ENCODE data around the gene CITED2.

CITED2 gene

DNA sequence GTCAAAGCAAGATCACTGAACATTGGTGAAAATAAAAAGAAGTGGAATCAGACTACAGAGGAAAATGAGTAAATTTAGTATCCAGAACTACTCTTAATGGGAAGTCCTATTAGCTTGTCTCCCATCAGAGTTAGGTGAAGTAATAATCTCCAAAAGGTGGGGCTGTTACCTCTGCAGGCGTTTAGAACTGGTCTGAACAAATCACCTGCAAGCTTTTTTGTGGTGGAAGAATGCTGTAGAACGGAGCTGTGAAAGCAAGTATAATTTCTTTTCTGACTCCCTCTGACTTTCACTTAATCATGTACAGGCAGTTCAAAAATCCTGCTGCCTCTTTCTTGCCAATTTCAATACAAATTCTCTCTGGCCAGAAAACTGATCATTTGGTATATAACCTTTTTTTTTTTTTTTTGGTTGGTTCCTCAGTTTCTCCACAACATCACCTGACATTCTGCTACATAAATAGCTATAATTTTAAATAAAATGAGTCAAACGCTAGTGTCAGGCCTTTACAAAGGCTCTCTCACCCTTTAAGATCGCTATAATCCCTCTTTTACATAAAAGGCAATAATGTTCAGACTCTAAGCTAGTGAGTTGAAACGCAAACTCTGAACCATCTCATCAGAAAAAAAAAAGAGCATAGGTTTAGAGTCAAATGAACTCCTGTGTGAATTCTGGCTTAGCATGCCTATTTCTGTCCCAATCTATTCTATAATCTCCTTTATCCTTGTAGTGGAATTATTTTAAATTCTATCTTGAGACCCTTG lies 38.8 kb downstream of the CITED2 start:
- in situ Hi-C loops (cut with MboI; ENCODE audit: low sequenced_read_pairs): no loop called here

DNA sequence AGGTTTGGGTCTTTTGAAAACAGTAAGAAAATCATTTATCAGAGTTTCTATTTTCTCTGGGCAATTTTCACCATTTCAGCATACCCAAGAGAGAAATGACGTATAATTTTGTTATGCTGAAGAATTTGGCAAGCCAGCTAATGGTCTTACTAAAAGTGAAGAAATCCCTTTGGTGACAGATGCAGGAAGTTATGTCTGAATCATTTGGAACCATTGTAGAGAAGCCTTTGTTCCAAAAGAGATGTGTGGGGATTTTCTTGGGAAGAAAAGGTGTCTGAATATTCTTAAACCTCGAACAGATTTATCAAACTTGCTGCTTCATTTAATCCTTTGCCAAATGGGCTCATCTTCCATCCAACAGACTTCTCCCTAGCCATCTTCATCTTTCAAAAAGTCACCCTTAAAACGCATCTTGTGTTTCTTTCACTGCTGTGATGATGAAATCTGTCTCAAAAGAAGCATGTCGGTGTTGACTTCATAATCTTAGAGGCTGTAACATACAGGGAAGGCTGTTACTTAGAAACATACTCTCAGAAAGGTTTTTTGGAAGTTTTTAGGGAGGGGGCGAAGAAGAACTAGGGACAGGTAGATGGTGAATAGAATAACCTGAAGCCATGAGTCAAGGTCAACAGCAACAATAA lies 39.5 kb downstream of the CITED2 start:
- in situ Hi-C loops (cut with MboI; ENCODE audit: low sequenced_read_pairs): no loop called here

DNA sequence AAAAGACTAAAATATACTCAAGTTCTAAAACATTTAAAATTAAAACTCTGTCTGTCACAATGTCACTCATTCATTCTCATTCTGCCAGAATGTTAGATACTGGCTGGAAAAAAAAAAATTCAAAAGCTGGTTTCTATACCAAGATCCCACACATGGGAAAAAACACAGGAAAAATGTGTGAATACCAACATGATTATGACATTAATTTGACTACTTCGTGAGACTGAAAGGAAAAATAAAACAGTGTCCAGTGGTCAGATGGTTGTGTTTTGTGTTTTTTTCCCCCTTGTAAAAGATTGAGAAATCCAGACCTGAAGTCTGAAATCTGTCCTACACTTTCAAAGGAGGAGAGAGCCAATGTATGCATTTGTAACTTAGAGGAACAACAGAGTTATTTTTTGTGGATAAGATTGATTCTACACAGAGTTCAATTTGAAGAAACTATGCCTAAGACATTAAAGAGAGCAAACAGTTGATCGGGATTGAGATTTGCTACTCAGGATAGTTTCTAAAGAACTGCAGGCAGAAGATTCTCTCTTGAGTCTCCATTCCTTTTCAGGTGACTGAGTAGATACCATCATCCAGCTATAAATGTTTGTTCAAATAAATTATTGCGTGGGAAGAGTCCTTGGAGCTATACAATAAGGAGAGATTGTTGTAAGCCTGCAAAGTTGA lies 43.5 kb downstream of the CITED2 start:
- in situ Hi-C loops (cut with MboI; ENCODE audit: low sequenced_read_pairs): no loop called here

DNA sequence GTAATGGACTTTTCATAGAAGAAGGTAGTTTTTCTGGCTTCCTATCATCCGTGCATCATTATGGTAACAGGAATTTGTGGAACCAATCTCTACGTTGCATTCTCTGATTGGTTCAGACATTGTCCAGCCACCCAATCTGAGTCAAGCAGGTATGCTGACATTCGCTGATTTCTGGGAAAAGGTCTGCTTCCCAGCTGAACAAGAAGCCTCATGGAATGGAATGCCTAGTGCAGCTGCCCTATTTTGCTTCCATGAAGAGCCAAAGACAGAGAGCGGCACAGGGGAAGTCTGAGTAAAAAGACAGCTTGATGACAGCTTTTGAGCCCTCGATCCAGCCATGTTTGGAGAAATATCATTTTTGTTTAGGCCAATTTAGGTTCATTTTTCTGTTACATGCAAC lies 44.1 kb downstream of the CITED2 start:
- in situ Hi-C loops (cut with MboI; ENCODE audit: low sequenced_read_pairs): no loop called here

DNA sequence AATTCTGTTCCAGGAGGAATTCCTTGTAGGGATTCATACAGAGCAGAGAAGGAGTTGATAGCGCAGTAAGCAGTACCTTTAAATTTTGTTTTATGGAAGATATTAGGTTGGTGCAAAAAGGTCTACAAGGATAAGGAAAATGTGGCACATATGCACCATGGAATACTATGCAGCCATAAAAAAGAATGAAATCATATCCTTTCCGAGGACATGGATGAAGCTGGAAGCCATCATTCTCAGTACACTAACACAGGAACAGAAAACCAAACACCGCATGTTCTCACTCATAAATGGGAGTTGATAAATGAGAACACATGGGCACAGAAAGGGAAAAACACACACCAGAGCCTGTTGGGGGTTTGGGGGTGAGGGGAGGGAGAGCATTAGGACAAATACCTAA lies 45.2 kb downstream of the CITED2 start:
- in situ Hi-C loops (cut with MboI; ENCODE audit: low sequenced_read_pairs): no loop called here

DNA sequence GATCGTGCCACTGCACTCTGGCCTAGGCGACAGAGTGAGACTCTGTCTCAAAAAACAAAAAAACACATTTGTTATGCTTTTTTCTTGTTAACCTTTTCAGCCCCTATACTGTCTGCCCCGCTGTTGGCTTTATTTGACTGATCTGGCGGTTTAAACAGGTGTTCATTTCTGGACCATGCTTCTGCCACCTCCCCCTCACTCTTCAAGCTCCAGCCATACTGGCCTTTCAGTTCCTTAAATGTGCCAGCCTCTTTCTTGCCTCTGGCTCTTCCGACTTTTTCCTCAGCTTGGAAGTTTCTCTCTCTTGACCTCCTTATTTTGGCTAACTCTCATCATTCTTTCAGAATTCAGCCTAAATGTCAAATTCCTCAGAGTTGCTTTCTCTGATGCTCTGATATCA lies 47.4 kb downstream of the CITED2 start:
- in situ Hi-C loops (cut with MboI; ENCODE audit: low sequenced_read_pairs): no loop called here

DNA sequence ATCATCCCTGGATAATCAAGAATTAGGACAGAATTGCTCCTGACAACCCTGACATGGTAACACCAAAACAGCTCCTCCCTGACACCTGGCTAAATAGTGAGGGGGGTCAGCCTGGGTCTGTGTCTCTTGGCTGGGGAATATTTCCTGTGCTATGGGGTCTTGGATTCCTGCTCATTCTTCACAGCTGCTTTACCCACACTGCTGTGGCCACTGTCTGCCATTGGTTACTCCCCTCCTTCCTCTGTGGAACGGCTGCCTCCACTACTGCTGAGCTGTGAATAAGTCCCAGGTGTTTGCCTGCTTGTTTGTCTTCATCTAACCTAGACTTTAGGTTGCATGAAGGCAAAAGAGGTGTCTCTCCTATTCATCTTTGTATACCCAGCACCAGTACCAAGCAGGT lies 48.8 kb downstream of the CITED2 start:
- in situ Hi-C loops (cut with MboI; ENCODE audit: low sequenced_read_pairs): no loop called here

DNA sequence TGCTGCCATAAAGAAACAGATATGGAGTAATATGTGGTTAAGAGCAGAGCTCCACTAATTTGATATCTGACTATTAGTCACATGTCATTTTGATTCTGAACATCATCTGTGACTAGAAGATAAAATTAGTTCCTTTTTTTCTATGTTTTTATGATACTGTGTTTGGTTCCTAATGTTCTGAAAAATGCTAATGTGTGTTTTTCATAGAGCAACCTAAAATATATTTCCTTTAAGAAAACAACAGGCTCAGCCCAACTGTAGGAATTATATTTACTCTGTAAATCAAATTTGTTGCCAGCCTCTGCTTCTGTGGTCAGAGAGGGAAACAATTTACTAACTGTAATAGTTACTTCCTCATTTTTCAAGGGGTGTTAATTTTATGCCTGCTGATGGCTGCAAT lies 49.3 kb downstream of the CITED2 start:
- in situ Hi-C loops (cut with MboI; ENCODE audit: low sequenced_read_pairs): no loop called here

DNA sequence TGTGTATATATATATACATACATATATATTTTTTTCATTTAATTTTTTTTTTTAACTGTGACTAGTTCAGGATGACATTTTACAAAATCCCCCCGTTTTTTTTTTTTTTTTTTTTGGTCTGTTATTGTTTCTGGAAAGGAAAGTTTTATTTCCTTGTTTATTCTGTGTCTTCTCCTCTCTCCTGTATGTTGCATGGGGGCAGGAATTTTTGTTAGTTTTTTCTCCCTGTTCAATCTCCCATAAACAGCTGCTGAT lies 50.2 kb downstream of the CITED2 start:
- in situ Hi-C loops (cut with MboI; ENCODE audit: low sequenced_read_pairs): no loop called here

DNA sequence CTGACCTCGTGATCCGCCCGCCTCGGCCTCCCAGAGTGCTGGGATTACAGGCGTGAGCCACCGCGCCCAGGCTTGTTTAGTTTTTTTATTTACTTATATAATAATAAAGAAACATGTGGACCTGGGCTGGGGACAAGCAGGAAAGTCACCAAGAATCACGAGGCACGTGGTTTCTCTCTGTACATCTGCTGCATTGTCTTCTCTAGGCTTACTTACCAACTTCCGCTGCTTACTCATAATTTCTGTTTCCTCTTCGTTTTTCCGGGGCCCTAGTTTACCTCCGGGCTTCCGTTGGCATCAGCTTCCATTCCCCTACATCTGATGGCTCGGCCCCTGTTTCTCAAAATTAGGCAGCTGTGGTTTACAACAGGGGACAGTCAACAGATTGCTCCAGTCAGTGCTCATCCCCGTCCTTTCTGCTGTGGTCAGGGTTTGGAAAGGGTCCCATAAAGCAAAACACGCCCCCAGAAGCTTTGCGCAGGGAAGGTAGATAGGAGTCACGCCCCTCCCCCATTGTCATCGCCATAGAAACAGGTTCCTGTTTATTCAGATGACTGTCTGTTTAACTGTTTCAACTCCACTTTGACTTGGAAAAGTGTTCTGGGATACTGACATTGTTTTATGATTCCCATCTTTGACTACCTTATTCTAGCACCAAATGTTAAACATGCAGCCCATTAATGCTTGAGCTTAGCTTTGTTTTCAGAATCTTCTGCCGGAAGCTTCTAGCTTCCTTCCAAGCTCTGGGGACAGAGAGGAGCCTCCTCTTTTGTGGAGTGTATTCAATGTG lies 50.7 kb downstream of the CITED2 start:
- in situ Hi-C loops (cut with MboI; ENCODE audit: low sequenced_read_pairs): no loop called here
